Measurements from ENCODE around the gene TMEM205. TPM values are rescaled to one million over a fixed set of nuclear protein-coding genes. Genes with fewer than 3 reads are reported as not detected.

The TMEM205 gene
- total and polyA plus RNA-seq, 2 of the 13 experiments (the other 11 are each of a cell fraction or from before 2014, with no cell fraction given) = 45.5 to 98.7 TPM

- ATAC-seq (peak; percentile 26), FAIRE-seq (no peak), DNase-seq (ENCODE audit: low spot score) (no peak)
- WGBS (ENCODE audit: low lambda C conversion rate) = 5% methylated on average over 6 of the region's 15 CpGs
- Histone ChIP-seq H3K9me3 (ENCODE audit: low read length) (no peaks in the 10 kb centered on the region), H3K4me3 (replicated peaks in 1 of 3; ENCODE audit: insufficient read depth in 1 of 3, low read depth in 2 of 3, low read length in 3 of 3) (peak overlapping the region; percentile 65 to 88 (median 83)), H3K4me1 (ENCODE audit: insufficient read depth, low read length) (peaks cover 37% of the 10 kb centered on the region), H3K27me3 (ENCODE audit: control insufficient read depth in 1 of 2, insufficient read depth in 2 of 2, low read length in 2 of 2) (no peaks in the 10 kb centered on the region), H2AFZ (ENCODE audit: low read length) (peak overlapping the region; percentile 15), H3K9ac (ENCODE audit: insufficient read depth, low read depth, low read length) (peak overlapping the region; percentile 71), H4K20me1 (ENCODE audit: insufficient read depth, low read length) (no peaks in the 10 kb centered on the region), H3K27ac (ENCODE audit: extremely low read length, insufficient read depth, low read length) (peak overlapping the region; percentile 32), H3K4me2 (ENCODE audit: low read depth, low read length) (peak overlapping the region; percentile 86), H3K36me3 (replicated peaks in 1 of 2; ENCODE audit: control insufficient read depth in 1 of 2, insufficient read depth in 2 of 2, low read length in 2 of 2) (no peaks in the 10 kb centered on the region), H3K79me2 (ENCODE audit: insufficient read depth, low read length) (no peaks in the 10 kb centered on the region)
- ChIA-PET CTCF (ENCODE audit: low intra/inter-chr PET ratio, low total read pairs) (no interaction called here), POLR2A (interaction anchor here (0.6 to 4.8 kb wide), 9 partner anchors 23 to 203 kb away, joined by 3 to 68 read pairs (median 4); partner anchors contain the start of genes ODAD3, PRKCSH and SWSAP1)
- no TSS peak for BruUV-seq (replicated peaks)
- in situ Hi-C loops (cut with HindIII; ENCODE audit: extremely low pct_ligation_motif_present, low pct_unique_long_range_greater_than_20kb) (no loop called here), intact Hi-C loops (cut with micrococcal nuclease; ENCODE audit: unreplicated experiment) (no loop called here)
- TF ChIP-seq ZFY (CRISPR knock-in tag; IDR thresholded peaks at IDR 0.05) = peak; percentile 34; the same call in 1 of the 2 replicates
- TF ChIP-seq KLF11 (CRISPR knock-in tag; IDR thresholded peaks at IDR 0.05) = 0 out of 2 replicates have a peak, but pooled peaks have one; percentile 38
- TF ChIP-seq IRF2 (CRISPR knock-in tag; IDR thresholded peaks at IDR 0.05) = no peak
- TF ChIP-seq JDP2 (CRISPR knock-in tag; IDR thresholded peaks at IDR 0.05; ENCODE audit: borderline replicate concordance) = no peak
- TF ChIP-seq ZNF570 (CRISPR knock-in tag; IDR thresholded peaks at IDR 0.05; ENCODE audit: borderline replicate concordance) = 0 out of 2 replicates have a peak, but pooled peaks have one; percentile 39
- TF ChIP-seq ZNF720 (CRISPR knock-in tag; IDR thresholded peaks at IDR 0.05) = no peak
- no peak for TF ChIP-seq NCOR1 (IDR thresholded peaks at IDR 0.05; ENCODE audit: borderline replicate concordance, low read length)
- 0 out of 2 replicates have a peak, but pooled peaks have one; percentile 17 for TF ChIP-seq TFDP1 (CRISPR knock-in tag; IDR thresholded peaks at IDR 0.05; ENCODE audit: borderline replicate concordance)
- TF ChIP-seq ZNF747 (CRISPR knock-in tag; IDR thresholded peaks at IDR 0.05; ENCODE audit: borderline replicate concordance) = no peak
- peak; percentile 56; the same call in 1 of the 2 replicates for TF ChIP-seq ZNF383 (CRISPR knock-in tag; IDR thresholded peaks at IDR 0.05; ENCODE audit: borderline replicate concordance)
- no peak for TF ChIP-seq JUND (CRISPR knock-in tag; IDR thresholded peaks at IDR 0.05)
- 0 out of 2 replicates have a peak, but pooled peaks have one; percentile 5 for TF ChIP-seq HIVEP1 (CRISPR knock-in tag; IDR thresholded peaks at IDR 0.05)
- TF ChIP-seq ZNF687 (CRISPR knock-in tag; IDR thresholded peaks at IDR 0.05) = peak; percentile 28; the same call in 1 of the 2 replicates
- no peak for TF ChIP-seq TSC22D2 (CRISPR knock-in tag; IDR thresholded peaks at IDR 0.05; ENCODE audit: borderline replicate concordance)
- no peak for TF ChIP-seq ZNF143 (CRISPR knock-in tag; IDR thresholded peaks at IDR 0.05)
- TF ChIP-seq ZFX (CRISPR knock-in tag; IDR thresholded peaks at IDR 0.05; ENCODE audit: low read depth) = peak; percentile 37; the same call in 1 of the 2 replicates
- TF ChIP-seq ZBTB26 (CRISPR knock-in tag; IDR thresholded peaks at IDR 0.05; ENCODE audit: borderline replicate concordance) = peak; percentile 16; the same call in 1 of the 2 replicates
- 0 out of 2 replicates have a peak, but pooled peaks have one; percentile 13 for TF ChIP-seq SALL2 (CRISPR knock-in tag; IDR thresholded peaks at IDR 0.05)
These were observed 805 bp downstream of the TMEM205 start for GRCh38 chr19:11345122-11345803.
